ENCODE measurements around the gene CXCL5.
"Not testable (repeated sequence)": the region's sequence is repeated elsewhere in the genome, so short reads cannot be mapped to it uniquely, and the experiment has no call there.

Gene CXCL5

DNA sequence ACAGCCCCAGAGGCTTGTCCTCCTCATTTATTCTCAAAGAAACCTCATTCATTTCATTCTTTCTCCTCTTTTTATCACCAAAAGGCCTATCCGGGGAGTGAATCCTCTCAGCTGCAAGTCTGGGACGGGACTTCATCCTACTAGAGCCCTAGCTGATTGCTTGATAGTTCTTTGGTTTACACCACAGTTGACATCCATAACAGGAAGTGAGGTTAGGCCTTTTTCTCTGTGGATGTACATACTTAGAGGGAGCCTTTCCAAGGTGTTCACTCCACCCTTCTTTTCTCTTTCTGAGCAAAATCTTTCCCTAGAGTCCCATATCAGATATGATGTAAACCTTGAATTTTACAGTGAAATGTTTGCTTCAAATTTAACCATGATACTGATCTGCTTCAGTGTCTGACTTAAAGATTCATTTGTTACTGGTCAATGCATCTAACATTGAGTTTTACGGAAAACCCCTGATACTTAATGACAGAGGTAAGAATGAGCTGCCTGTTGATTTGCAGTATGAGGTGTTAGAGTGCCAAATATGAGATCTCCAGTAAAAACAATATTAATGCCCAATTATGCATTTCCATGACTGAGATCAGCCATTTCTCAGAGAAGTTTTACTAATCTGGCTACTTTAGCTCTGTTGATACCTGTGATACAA lies 16.8 kb upstream of the CXCL5 start:
- DNase-seq (ENCODE audit: low read depth), result no peak

- no peak for DNase-seq (ENCODE audit: low read depth)
Observed at GRCh38 chr4:74014332-74014731, 15.9 kb upstream of the CXCL5 start.

DNA sequence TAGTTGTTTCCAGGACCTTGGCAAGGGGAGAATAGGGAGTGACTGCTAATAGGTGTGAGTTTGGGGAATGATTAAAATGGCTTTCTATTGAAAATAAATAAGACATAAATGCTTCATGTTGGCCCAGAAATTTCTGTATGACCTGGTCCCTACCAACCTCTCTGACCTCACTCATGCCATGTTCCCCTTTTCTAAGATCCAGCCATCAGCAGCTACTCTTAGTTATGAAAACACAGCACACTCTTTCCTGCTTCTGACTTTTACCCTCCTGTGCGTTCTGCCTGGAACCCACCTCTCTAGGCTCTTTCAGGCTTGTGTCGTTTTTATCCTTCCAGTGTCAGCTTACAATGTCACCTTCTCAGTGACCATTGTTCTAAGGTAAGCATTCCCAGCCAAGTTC lies 14.8 kb upstream of the CXCL5 start:
- DNase-seq (ENCODE audit: low read depth), result no peak

- DNase-seq (ENCODE audit: low read depth), result no peak
Observed at GRCh38 chr4:74012130-74012529, 13.7 kb upstream of the CXCL5 start.

- no peak for DNase-seq (ENCODE audit: low read depth)
Observed at GRCh38 chr4:74009307-74009706, 10.8 kb upstream of the CXCL5 start.

GRCh38 chr4:74006009-74006476 lies 7.6 kb upstream of the CXCL5 start:
- peak; percentile 87 for DNase-seq (ENCODE audit: low read depth)

DNA sequence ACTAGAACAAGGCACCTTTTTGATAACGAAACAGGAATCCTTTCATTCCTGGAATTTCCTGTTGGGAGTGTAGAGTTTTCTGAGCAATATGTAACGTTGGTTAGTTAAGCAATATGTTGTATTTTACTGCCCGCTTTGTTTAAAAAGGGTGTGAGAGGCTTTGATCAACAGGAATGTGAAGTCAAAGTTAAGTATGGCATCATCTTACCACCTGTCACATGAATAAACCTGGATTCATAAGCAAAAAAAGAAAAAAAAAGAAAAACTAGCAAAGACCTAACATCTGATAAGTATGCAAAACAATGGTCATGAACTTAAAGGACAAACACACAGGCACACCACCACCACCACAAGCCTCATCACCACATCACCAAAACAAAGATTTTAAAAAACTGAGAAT lies 7.1 kb upstream of the CXCL5 start:
- DNase-seq (ENCODE audit: low read depth), result no peak

DNA sequence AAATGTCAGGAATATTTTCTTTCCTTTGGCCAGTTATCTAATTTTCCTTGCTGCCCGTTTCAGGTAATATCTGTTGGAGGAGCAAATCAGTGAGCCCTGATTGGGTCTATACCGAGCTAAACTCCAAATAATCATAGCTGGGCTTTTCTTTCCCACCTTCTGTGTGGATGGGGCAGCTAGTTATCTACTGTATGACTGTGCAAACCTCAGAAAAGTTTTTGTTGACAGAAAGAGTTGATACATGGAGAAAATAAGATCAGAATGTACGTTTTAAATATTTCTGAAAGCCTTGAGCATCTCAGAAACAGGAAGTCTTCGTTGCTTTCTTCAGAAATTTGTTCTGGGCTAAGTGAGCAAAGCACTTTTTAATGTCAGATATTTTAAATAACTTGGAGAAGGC lies 6.2 kb upstream of the CXCL5 start:
- no peak for DNase-seq (ENCODE audit: low read depth)

DNA sequence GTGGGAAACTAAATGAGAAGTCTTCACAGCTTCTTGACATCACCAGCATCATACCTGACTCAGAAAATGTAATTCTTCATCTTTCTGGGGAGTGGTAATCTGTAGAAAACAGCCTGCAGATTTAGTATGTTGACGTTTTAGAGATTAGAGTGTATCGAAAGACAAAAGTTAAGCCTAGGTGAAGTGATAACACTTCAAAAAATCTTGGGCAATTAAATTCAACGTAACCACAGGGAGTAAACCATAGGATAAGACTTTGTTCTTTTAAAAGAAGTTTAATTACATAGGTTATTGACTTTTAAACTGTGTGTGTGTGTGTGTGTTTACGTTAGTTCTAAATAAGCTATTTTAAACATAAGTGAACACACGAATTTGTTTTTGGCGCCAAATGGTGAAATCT lies 1.8 kb upstream of the CXCL5 start:
- no peak for DNase-seq (ENCODE audit: low read depth)

DNA sequence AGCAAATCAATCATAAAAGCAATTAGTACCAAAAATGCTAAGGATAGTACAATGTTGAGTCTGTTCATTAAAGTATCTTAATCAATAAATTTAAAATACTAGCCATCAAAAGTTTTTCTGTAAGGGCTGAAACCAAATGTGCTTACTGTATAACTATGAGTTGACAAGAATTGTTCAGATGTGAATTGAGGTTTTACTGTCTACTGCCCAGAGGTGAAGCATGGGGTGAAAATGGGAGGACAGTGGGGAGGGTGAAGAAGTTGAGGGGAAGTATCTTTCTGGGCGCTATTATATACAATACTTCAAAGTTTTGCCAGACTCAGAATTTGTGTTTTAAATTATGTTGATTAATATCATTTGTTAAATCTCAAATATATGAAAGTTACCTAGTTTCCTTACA lies 6.4 kb downstream of the CXCL5 start:
- no peak for DNase-seq (ENCODE audit: low read depth)

GRCh38 chr4:73991742-73992000 lies 6.8 kb downstream of the CXCL5 start:
- DNase-seq (ENCODE audit: low read depth), result no peak

DNA sequence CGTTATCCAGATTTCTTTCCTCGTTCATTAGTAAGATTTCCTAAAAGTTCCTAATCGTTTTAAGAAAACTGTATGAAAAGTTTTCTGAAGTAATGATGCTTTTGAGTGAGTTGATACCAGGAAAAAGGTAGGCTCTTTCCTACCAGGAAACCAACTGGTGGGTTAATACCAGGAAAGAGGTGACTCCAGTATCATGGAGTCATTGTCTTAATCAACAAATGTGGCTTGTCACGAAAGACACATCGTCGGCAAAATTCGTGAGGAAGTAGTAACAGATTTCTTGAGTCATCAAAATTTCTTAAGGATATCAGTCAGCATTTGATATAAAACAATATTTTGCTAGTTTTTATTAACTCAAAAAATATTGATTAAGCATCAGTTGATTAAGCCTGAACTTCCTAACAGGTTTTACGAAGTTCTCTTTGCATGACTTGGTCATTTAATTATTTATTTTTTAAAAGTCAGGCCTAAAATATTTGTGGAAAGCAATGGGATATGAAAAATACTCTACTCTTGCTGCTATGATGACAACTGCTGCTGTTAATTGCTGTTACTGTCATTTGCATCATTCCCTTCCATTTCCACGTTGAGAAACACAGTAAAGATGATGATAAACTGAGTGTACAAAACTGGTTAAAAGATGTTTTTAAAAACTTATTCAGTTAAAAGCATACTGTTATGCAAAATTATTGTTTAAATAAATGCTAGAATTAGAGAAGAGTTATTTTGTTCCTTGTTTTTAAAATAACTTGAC lies 7.3 kb downstream of the CXCL5 start:
- no peak for DNase-seq (ENCODE audit: low read depth)

GRCh38 chr4:73989928-73990327 lies 8.5 kb downstream of the CXCL5 start:
- no peak for DNase-seq (ENCODE audit: low read depth)

DNA sequence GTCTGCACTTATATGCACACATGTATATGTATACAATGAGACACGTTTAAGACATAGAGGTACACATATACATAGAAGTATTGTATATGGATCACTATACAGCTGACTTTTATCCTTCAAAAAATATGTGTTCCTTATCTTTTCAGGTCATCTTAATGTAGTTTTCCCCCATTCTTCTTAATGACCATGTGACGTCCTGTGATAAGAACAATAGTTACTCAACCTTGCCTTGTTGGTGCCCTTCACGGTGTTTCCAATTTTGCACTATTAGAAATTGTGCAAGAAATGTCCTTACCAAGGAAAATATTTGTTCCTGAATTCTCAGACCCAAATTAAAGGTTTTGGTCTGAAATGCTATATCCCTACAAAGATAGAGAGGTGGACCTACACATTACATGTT lies 9.4 kb downstream of the CXCL5 start:
- DNase-seq (ENCODE audit: low read depth), result no peak

DNA sequence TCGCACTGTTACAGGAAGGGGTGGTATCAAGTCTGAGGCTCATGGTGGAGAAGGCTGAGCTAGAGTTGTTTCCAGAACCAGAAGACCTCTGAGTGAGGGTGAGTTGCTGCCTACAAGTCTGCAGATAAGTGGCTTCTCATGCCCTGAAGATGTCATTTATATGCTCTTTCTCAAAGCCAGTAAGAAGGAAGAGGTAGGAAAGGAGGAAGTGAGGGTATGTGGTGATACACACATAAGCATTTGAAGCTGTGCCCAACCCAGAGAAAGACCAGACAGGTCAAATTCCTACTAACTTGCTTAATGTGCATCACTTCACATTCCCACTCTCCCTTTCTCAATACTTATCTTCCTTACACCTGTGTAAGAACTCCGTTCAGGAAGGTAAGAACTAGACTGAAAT lies 10.4 kb downstream of the CXCL5 start, which contains the start of gene PPBP:
PPBP (minus strand) TSS at position 130 of the 400 bp plus-strand sequence; CDS start at position 43, 87 bp downstream.
- DNase-seq (ENCODE audit: low read depth), result no peak

DNA sequence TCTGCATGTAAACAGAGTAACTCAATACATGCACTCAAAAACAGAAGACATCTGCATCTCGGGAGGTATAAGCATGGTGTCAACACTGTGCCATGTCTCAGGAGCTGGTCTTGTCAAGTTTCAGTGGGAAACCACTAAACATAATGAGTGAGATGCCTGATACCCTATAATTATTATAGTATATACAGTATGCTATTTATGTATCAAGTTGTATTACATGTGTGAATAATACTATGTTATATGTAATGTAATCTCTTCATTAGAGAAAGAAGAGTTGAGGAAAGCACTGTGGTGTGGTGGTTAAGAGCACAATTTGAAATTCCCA lies 13.0 kb downstream of the CXCL5 start:
- DNase-seq (ENCODE audit: low read depth), result no peak

DNA sequence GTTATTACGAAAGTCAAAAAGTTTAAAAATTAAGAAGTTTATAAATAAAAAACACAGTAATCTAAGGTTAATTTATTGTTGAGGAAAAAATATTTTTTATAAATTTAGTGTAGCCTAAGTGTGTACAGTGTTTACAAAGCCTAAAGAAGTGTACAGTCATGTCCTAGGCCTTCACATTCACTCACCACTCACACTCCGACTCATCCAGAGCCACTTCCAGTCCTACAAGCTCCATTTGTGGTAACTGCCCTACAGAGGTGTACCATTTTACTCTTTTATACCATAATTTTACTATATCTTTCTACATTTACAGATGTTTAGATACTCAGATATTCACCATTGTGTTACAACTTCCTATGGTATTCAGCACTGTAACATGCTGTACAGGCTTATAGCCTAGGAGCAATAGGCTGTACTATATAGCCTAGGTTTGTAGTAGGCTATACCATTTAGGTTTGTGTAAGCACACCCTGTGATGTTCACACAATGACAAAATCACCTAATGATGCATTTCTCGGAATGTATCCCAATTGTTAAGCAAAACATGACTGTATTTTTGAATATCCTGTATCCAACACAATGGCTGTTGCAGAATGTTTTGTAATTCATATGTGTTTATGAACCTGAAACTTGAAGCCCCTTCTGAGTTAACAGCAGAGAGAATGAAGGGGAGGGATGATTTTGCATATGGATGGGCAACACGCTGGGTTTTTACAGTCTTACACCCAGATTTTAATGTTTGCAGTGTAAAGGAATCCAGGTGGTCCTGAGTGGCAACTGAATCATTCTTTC lies 13.5 kb downstream of the CXCL5 start:
- no peak for DNase-seq (ENCODE audit: low read depth)

GRCh38 chr4:73981175-73981574 lies 17.3 kb downstream of the CXCL5 start:
- not testable (repeated sequence) for DNase-seq (ENCODE audit: low read depth)

- no peak for DNase-seq (ENCODE audit: low read depth)
Observed at GRCh38 chr4:73979407-73979957, 19.0 kb downstream of the CXCL5 start.

GRCh38 chr4:73978886-73979285 lies 19.6 kb downstream of the CXCL5 start:
- DNase-seq (ENCODE audit: low read depth), result peak; percentile 72

GRCh38 chr4:73976716-73977115 lies 21.8 kb downstream of the CXCL5 start:
- DNase-seq (ENCODE audit: low read depth), result no peak

- no peak for DNase-seq (ENCODE audit: low read depth)
Observed at GRCh38 chr4:73976217-73976616, 22.3 kb downstream of the CXCL5 start.

- no peak for DNase-seq (ENCODE audit: low read depth)
Observed at GRCh38 chr4:73974352-73974751, 24.1 kb downstream of the CXCL5 start.

Measured in fibroblast of gingiva (primary cell).